Endothelial cell of hepatic sinusoid (primary cell): Measurements from ENCODE around the gene FRAS1.
"Not testable (repeated sequence)": the region's sequence is repeated elsewhere in the genome, so short reads cannot be mapped to it uniquely, and the experiment has no call there.

Experiments used
- in situ Hi-C: cut with HindIII; loops from 2 replicates; pipeline ENCODE4 v1.10.0; 2017; ENCODE audit warnings: low sequenced_read_pairs

The FRAS1 gene

DNA sequence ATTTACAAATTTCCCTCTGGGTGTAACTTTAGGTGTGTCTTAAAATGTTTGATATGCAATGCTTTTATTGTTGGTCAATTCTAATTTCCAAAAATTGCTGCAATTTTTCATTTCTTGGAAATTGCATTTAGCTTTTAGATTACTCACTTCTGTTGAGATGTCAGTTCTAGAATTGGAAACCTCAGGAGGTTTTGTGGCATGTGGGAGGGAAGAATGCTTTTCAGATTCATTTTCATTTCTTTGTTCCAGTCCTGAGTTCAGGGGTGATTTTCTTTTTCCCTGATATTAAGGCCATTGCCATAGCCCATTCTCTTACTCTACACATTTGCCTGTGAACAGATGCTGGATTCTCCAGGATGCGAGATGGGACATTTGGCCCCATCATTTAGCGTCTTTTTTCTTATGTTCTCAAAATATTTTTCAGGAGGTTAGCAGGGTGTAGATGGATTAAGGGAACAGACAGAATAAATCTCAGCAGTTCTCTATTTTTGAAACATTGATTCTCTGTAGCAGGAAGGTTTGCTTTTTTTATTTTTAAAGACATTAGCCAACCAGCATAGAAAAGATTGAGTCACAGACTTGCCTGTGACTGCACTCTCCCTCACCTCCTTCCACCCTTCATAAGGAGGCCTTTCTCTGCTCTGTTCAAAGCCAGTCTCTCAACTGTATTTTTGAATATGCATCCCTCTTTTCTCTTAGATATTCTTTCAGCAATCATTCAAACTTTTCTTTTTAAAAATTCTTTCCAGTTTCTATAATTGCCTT, 256.0 kb downstream of the FRAS1 start:
- in situ Hi-C loops: no loop called here

DNA sequence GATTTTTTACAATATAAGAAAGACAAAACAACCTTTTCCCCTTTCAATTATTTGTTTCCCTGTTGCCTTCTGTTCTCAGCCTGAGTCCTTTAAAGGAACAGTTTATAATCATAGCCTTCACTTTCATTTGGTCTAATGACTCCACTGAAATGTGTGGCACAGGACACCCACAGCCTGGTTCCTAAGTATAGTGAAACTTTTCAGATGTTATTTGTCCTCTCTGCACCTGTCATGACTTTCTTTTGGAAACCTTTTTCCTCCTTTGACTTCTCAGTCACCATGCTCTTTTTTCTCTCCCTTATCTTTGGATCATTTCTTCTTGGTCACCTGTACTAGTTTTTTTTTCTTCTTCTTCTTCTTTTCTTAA, 256.6 kb downstream of the FRAS1 start:
- in situ Hi-C loops: no loop called here

DNA sequence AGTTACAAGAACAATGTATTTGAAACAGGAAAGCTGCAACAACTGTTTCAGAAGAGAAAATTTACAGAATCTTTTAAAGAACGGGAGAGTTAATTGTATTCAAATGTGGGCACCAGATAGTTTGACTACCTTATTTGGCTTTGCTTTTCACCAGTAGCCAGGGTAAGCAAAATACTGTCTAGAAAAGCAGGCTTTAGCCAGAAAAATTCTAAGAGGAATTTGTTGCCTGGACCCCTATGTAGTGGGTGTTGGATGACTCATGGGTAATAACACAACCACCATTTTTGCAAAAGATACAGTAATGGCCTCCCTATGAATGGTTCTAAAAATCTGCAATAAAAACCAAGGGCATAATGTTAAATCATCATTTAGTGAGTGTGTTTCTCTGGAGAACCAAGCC, 261.0 kb downstream of the FRAS1 start:
- in situ Hi-C loops: no loop called here

DNA sequence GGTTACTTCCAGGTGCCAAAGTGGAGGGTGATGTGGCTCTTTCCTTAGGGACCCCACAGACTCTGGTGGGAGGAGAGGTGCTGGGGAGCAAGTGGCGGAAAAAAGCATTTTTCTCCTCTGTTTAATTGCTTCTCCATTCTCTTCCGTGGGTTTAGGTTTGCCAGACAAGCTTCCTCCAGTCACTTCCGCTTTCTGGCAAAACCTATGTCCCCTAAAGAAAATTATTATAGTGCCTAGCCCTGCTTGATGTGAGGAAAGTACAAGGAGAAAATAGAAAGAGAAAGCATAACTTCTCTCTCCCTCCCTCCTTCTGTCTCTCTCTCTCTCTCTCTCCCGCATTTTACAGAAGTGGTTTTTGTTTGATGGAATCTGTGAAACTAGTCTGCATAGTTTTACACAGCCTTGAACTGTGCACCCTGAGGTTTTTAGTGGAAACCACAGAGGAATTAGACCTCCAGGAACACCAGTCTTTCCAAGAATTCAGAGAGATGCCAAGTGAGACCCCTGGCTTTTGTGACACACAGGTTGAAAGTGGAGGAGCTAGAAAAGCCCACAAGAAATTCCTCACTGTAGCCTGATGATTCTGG, 263.3 kb downstream of the FRAS1 start:
- in situ Hi-C loops: no loop called here

DNA sequence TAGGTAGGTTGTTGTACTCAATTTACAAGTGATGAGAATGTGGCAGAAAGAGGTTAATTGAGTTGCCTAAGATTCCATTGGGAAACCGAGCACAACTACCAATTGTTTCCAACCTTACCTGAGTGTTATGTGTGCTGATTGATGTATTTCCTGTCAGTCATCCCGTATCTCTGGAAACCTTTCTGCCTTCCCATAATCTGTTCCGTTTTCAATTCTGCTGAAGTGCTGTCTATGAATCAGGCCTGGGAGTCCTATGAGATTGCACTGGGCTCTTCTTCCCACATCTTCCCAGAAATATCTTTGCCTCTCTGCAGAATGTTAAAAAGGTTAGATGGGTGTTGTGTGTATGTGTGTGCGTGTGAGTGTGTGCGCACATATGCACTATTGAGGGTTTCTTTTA, 264.9 kb downstream of the FRAS1 start:
- in situ Hi-C loops: no loop called here

DNA sequence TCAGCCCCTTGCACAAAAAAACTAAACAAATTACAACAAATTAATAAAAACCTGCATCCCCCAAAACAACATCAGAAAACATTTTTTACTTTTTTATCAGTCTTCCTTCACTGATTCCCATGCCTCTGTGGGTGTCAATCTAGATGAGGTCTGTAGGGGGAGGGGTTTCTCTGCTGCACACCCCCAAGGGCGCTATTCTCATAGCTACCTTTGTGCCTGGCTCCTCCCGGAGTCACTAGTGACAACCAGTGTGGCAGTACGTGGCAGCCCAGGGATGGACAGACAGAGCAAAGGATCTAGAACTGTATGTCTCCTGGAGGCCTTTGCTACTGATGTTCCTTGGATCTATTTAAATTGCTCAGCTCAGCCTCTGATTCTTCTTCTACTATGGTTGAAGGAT, 266.3 kb downstream of the FRAS1 start:
- in situ Hi-C loops: no loop called here

DNA sequence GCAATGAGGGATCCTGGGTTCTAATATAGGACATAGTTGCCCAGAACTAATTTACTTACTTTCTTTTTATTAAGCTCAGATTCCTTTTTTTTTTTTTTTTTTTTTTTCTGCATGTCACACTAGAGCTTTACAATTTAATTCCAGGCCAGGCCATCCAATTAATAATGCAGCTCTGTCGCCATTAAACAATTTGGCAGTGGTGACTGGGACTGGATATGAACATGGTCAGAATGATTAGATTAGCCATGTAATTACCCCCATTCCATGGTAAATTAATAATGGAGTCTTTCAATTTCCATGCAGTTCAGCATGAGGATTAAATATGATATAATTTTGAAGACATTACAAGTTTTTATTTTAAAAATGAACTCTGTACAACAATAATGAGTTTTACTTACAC, 267.5 kb downstream of the FRAS1 start:
- in situ Hi-C loops: no loop called here

DNA sequence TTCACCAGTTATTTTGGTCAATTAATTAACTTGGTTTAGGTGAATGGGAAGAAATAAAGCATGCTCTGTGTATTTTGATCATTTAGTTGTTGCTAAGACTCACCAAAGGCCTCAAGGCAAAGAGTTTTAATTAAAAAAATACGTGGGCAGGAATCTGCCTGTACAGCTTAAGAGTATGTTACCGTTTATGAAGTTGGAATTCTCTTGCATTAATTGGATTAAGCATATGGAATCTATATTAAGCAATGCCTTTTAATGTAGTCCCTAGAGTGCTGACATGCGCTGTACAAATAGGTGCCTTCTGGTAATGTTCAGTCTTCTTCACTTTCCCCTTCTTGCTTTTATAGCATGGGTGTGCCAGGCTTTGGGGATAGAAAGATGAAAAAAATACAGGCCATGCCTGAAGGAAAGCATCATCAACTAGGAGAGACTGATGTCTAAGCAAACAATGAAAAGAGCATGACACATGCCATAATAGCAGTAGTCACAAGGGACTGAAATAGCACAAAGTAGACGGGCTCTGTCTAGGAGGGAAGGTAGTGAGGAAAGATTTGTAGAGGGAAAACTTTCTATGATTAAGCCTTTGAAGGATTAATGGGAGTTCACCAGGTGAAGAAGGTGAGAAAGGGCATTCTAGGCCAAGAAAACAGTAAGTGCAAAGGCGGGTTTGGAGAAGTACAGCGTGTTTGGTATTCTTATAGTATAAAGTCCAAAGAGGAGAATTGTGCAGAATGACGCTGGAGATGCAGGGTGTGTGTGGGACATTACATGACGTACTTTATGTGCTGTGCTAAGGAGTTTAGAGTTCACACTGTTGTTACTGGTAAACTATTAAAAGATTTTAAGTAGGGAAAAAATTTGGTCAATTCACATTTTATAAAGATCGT, 268.4 kb downstream of the FRAS1 start:
- in situ Hi-C loops: no loop called here

DNA sequence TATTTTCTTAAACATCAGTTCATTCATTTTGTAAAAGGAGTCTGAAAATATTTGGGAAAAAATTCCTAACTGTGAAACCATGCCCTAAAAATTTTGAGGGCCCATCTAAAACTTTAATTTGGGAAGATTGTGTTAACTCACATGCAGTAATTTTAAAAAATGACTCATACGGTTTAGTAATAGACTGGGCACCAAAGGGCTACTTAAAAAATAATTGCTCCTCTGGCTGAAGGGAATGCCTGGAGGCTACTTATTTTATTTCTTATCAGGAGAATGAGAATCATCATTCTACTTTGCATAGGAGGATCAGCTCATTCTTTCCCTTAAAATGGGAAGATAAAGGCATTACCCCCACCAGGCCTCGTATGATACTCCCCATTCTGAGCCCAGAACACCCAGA, 271.5 kb downstream of the FRAS1 start:
- in situ Hi-C loops: not testable (repeated sequence)

DNA sequence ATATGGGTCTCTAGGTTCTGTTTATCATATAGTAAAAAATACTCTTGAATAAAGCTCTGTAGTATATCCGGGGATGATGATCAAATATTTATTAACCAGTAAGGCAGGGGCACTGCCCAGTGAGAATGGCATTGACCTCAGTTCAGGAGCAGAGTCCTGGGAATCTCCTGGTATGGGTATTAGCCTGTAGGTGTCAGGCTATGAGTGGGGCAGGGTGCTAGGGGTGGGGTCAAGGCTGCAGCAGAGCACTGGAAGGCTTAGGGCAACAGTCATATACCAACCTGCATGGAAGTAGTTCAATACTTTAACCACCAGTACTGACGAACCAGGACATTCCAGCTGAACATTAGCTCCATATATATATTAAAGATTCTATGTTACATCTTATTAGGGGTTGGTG, 274.1 kb downstream of the FRAS1 start:
- in situ Hi-C loops: no loop called here

DNA sequence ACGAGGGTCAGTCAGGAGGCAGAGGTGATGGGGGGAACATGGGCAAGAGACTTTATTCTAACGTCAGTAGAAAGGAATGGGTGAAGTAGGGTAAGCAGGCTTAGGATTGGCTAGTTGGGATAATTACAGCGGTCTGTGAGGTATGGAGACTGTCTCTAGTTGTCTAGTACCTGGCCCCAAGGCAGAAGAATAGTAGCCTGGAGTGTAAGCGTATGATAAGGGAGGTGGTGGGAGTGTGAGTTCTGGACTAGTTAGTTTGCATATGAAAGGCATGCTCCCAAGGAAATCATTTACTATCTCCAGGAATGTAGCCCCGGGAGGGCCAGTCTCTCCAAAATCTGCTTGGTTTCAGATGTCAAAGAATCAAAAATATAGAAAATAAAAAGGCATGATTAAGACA, 274.8 kb downstream of the FRAS1 start:
- in situ Hi-C loops: no loop called here

DNA sequence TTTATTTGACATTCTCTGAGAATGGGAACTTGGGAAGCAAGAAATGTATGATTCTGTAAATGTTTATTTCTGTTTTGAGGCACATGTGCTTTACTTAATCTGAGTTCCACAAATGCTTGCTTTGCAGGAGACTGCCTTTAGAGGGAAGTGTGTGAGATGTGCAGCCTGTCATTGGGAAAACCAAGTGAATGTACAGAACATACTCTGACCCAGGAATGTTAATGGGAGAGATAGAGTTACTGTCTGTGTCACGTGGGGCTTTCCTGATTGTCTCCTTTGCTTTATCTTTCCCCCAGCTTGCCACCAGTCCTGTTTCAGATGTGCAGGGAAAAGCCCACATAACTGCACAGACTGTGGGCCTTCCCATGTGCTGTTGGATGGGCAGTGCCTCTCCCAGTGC, 275.9 kb downstream of the FRAS1 start:
- in situ Hi-C loops: no loop called here

DNA sequence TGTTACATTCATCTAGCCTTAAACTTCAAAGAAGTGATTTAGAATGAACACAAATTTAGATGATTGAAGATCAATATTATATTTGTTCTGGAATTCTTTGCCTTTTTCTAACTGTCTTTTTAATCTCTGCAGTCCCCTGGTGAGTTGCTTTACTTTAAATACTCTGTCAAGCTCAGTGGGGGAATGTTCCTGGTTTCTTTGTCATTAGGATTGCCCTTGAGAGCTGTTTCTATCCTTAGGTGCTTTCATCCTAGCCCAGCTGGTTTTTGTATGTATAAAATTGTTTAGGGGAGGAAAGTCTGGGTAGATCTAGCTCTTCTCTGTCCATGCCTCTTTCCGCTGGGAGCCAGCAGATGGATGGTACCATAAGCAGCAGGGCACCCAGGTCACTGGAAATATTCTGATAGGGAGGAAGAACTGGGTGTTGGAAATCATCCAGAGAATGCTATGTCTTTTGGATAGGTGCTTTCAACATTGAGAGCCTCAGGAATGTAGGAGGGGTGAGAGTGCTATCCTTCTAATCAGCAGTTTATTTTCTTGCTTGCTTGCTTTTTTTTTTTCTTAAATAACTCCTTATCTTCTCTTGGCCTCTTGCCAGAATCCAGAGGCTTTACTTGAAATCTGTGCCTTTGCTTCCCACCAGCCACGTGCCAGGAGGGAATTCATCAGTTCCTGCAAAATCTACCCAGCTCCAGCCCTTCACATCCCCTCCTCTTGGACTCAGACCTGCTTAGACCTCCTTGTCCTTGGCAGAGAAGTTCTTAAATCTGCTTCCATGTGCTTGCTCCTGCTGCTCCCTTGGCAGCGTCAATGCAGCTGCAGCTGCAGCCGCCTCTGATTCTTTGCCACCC, 279.2 kb downstream of the FRAS1 start:
- in situ Hi-C loops: no loop called here

DNA sequence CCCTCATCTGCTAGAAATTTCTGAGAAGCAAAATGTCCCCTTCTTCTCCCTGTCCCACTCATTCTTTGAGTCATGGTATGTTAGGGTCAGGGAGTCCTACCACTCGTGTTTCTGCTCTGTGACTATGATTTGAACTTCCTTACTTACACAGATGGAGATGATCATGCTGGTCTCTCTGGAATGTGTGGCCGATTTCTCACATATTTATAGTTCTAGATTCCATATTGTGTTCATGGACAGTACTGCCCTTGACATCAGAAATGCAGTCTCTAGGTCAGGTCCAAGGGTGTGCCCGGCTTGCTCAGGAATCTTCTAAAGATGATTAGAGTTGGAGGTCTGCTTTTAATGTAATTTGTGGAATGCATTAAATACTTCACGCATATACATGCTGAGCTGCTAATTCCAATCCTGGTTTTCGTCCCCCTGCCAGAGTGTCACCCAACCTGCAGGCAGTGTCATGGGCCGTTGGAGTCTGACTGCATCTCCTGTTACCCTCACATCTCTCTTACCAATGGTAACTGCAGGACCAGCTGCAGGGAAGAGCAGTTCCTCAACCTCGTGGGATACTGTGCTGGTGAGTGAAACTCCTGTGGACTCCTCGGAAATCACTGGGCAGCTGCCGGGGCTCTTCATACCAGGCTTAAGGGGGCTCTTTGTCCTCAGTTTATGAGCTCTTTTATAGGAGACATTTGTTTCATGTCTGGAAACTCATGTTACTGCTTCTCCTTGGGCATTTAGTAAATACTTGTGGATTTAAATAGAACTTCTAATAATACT, 280.3 kb downstream of the FRAS1 start:
- in situ Hi-C loops: no loop called here

DNA sequence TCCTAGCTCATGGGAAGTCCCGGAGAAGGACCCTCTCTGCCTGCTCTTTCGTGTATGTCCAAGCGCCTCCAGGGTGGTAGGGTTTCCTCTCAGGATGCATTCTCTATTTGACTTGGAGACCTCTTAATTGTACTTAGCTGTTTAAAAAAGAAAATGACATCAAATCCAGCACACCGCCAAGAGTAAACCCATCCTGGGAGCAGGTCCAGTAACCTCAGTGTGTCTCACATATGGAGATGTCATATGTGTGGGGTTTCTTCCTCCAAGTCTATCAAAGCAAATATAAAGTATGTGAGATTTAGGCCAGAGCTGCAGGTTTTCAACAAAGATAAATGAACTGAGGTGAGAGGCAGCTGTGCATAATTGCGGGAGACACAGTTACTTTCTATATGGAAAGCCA, 285.0 kb downstream of the FRAS1 start:
- in situ Hi-C loops: no loop called here

DNA sequence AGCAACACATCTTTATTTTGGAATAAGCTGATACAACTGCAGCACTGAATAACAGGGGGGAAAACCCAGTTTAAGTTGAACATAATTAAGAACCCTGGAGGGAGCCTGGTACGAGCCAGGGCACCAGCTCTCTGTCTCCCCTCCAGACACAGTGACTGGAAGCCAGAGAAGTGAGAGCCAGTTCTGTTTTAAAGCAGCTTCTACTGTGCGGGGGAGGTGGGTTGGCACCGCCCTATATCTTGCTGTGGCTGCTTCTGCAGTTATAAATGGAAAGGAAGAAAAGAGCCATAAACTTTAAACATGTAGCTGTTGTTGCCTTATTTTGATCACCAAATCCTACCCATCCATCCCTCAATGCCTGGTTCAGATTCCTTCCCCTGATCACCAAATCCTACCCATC, 286.6 kb downstream of the FRAS1 start:
- in situ Hi-C loops: no loop called here

DNA sequence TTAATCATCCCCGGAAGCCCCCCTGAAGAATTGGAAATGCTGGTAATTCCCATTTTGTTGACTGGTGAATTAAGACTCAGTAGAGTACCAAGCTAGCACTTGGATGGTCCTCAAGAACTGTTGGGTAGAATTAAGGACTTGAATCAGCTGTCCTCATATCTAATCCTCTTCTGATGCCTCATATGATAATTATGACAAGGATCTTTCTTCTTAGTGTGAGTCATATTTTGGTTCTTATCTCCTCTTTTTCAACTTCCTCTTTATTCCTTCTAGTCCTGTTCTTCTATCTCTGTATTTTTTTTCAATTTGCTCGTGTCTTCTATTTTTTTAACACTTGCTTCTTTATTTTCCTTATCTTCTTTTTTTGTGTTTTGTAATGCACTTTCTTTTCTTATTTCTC, 288.1 kb downstream of the FRAS1 start:
- in situ Hi-C loops: no loop called here

DNA sequence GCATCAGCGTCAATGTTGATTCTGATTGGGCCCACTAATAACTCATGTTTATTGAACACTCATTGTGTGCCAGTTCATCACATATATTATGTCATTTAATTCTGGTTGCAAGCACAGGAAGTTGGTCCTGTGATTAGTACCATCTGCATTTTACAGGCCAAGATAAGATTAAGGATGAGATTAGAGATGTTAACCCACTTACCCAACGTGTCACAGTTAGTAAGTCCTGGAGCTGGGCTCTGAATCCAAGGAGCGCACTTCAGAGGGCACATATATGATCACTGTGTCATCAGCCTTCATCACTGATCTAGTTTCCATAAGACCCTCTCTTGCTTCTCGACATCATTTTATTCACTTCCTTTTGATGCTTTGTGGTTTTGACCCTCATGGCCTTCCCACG, 289.1 kb downstream of the FRAS1 start:
- in situ Hi-C loops: no loop called here

DNA sequence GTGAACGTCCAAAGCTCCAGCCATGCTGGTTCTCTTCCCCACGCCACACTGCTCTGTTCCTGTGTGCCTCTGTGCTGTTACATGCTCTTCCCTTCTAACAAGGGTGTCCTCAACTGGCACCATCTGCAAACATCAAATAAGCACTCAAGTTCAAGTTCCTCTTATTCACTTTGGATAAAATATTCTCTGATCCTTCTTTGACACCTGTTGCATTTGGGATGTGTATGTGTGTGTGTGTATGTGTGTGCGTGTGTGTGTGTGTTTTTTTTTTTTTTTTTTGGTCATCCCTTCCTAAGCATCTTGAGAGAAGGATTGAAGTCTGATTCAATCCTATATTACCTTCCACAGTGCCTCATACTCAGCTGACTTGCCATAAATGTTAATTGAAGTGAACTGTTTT, 290.4 kb downstream of the FRAS1 start:
- in situ Hi-C loops: no loop called here

DNA sequence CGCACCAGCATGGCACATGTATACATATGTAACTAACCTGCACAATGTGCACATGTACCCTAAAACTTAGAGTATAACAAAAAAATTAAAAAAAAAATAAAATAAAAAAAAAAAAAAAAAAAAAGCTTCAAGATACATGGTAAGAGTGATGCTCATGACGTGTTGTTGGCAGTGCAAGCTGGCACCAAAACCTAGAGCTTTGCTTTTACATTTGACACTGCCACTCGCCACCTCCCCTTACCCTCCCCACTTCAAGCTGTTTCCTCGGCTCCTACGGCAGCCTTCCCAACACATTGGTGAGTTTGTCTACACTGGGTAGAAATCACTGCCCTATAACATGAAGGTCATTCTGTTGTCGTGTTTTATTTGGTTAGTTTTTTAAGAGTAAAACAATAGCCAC, 296.8 kb downstream of the FRAS1 start:
- in situ Hi-C loops: no loop called here
